Gastroesophageal sphincter (tissue), 3 donors: ENCODE results near the gene ALG12.
A peak's percentile ranks its signal among the peaks of the same experiment; 100 is the strongest.

Experiments used
- CTCF ChIP-seq, 4 experiments: fragments of 200-600 bp in 2 of 4; fragments of 450-650 bp in 2 of 4; sonication (generic) in 1 of 4; IDR thresholded peaks; one replicate each; pipeline ENCODE4 v1.5.1; 2017 to 2019; ENCODE audit warnings: antibody characterized with exemption in 4 of 4, mild to moderate bottlenecking in 2 of 4, moderate library complexity in 2 of 4
- EP300 ChIP-seq: sonication (generic); formaldehyde crosslinking; IDR thresholded peaks from one replicate; pipeline ENCODE4 v1.6.1; 2017; ENCODE audit warnings: antibody characterized with exemption, mild to moderate bottlenecking

- TF ChIP-seq EP300 (no peak), CTCF (IDR thresholded peaks at IDR 0.05) (peak in 3 of 4 experiments; percentile 27 to 67 (median 43))
Measured at GRCh38 chr22:49930596-49931412, 12.6 kb upstream of the ALG12 start.
